Measurements from ENCODE around the gene NEK1. TPM values are rescaled to one million over a fixed set of nuclear protein-coding genes. Genes with fewer than 3 reads are reported as not detected.

Gene NEK1
- total RNA-seq, 1 experiment from 2014 or later = 18.6 TPM

DNA sequence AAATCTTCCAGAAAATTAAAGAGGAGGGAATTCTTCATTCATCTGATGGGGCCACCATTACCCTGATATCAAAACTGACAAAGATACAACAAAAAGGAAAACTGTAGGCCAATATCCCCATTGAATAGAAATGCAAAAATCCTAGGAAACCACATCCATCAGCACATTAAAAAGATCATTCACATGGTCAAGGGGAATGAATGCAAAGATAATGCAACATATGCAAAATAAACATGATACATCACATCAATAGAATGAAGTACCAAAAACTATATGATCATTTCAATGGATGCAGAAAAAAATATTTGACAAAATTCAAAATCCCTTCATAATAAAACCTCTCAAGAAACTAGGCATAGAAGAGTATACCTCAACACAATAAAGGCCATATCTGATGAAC is 232.7 kb downstream of the NEK1 start:
- POLR2A ChIA-PET (ENCODE audit: unreplicated experiment) = no interaction called here

DNA sequence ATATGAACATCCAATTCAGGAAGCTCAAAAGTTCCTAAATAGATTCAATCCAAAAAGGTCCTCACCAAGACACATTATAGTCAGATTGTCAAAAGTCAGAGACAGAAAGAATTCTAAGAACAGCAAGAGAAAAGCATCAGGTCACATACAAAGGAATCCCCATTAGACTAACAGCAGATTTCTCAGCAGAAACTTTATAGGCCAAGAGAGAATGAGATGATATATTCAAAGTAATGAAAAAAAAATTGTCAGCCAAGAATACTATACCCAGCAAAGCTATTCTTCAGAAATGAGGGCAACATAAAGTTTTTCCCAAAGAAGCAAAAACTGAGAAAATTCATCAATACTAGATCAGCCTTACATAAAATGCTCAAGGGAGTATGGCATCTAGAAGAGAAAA is 235.0 kb downstream of the NEK1 start:
- no peaks in the 10 kb centered on the region for H3K9me3 ChIP-seq (ENCODE audit: insufficient read depth, low read depth)
- H3F3A ChIP-seq (ENCODE audit: insufficient read depth, low read depth) = no peaks in the 10 kb centered on the region
- no peaks in the 10 kb centered on the region for H3K27me3 ChIP-seq (ENCODE audit: insufficient read depth, low read depth)
- H3K27ac ChIP-seq = no peak overlapping the region
- intact Hi-C loops (cut with micrococcal nuclease; ENCODE audit: unreplicated experiment) = no loop called here
- CTCF ChIA-PET = no interaction called here
- POLR2A ChIA-PET (ENCODE audit: unreplicated experiment) = no interaction called here
- TF ChIP-seq EZH2 (IDR thresholded peaks at IDR 0.05; ENCODE audit: low read depth) = no peak
- TF ChIP-seq CTCF (conservative IDR thresholded peaks at IDR 0.05) = no peak
- no peaks in the 10 kb centered on the region for H3K9me2 ChIP-seq (ENCODE audit: insufficient read depth)
- H2AFZ ChIP-seq = no peak overlapping the region
- H3K36me3 ChIP-seq (ENCODE audit: low read depth) = no peaks in the 10 kb centered on the region
- DNase-seq = no peak
- H3K4me3 ChIP-seq = no peak overlapping the region
- no peaks in the 10 kb centered on the region for H3K4me1 ChIP-seq (replicated peaks; ENCODE audit: insufficient read depth)
- no peaks in the 10 kb centered on the region for H3K79me2 ChIP-seq (ENCODE audit: low read depth)
- no peak overlapping the region for H3K4me2 ChIP-seq
- H4K20me1 ChIP-seq (ENCODE audit: insufficient read depth) = no peaks in the 10 kb centered on the region
- no TSS peak for BruUV-seq (replicated peaks)

More for the DNA sequence above, 232.7 kb downstream of the NEK1 start:
- CTCF ChIA-PET = no interaction called here
- Histone ChIP-seq H3K27ac (no peak overlapping the region), H3F3A (ENCODE audit: insufficient read depth, low read depth) (no peaks in the 10 kb centered on the region), H4K20me1 (ENCODE audit: insufficient read depth) (no peaks in the 10 kb centered on the region), H3K4me1 (replicated peaks; ENCODE audit: insufficient read depth) (no peaks in the 10 kb centered on the region), H3K79me2 (ENCODE audit: low read depth) (no peaks in the 10 kb centered on the region), H3K4me2 (no peak overlapping the region), H2AFZ (no peak overlapping the region), H3K9me2 (ENCODE audit: insufficient read depth) (no peaks in the 10 kb centered on the region), H3K36me3 (ENCODE audit: low read depth) (no peaks in the 10 kb centered on the region), H3K27me3 (ENCODE audit: insufficient read depth, low read depth) (no peaks in the 10 kb centered on the region), H3K4me3 (no peak overlapping the region), H3K9me3 (ENCODE audit: insufficient read depth, low read depth) (no peaks in the 10 kb centered on the region)
- no peak for DNase-seq
- no TSS peak for BruUV-seq (replicated peaks)
- TF ChIP-seq EZH2 (IDR thresholded peaks at IDR 0.05; ENCODE audit: low read depth) = no peak
- intact Hi-C loops (cut with micrococcal nuclease; ENCODE audit: unreplicated experiment) = no loop called here

- DNase-seq = no peak
- H2AFZ ChIP-seq = no peak overlapping the region
- BruUV-seq (replicated peaks) = no TSS peak
- CTCF ChIA-PET = no interaction called here
- no peak overlapping the region for H3K4me2 ChIP-seq
- H4K20me1 ChIP-seq (ENCODE audit: insufficient read depth) = no peaks in the 10 kb centered on the region
- H3K9me2 ChIP-seq (ENCODE audit: insufficient read depth) = no peaks in the 10 kb centered on the region
- POLR2A ChIA-PET (ENCODE audit: unreplicated experiment) = no interaction called here
- no peaks in the 10 kb centered on the region for H3K4me1 ChIP-seq (replicated peaks; ENCODE audit: insufficient read depth)
- TF ChIP-seq EZH2 (IDR thresholded peaks at IDR 0.05; ENCODE audit: low read depth) = no peak
- TF ChIP-seq CTCF (conservative IDR thresholded peaks at IDR 0.05) = no peak
- no peaks in the 10 kb centered on the region for H3F3A ChIP-seq (ENCODE audit: insufficient read depth, low read depth)
- H3K79me2 ChIP-seq (ENCODE audit: low read depth) = no peaks in the 10 kb centered on the region
- no peak overlapping the region for H3K4me3 ChIP-seq
- H3K9me3 ChIP-seq (ENCODE audit: insufficient read depth, low read depth) = no peaks in the 10 kb centered on the region
- H3K27me3 ChIP-seq (ENCODE audit: insufficient read depth, low read depth) = no peaks in the 10 kb centered on the region
- H3K27ac ChIP-seq = no peak overlapping the region
- intact Hi-C loops (cut with micrococcal nuclease; ENCODE audit: unreplicated experiment) = no loop called here
- no peaks in the 10 kb centered on the region for H3K36me3 ChIP-seq (ENCODE audit: low read depth)
Observed at GRCh38 chr4:169376421-169376820, 236.0 kb downstream of the NEK1 start.

DNA sequence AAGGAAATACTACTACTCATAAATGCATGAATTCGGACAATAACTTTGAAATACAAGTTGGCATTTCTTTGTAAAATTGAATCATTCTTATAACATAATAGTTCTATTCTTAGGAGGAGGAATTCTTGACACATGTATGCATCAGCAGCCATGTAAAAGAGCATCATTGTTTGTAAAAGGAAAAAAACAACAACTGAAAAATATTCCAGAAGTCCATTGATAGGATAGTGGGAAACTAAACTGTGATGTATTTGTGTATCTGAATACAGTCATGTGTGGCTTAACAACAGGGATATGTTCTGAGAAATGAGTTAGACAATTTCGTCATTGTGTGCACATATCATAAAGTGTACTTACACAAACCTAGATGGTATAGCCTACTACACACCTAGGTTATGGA is 239.6 kb downstream of the NEK1 start:
- Histone ChIP-seq H3K36me3 (ENCODE audit: low read depth) (no peaks in the 10 kb centered on the region), H3K27me3 (ENCODE audit: insufficient read depth, low read depth) (no peaks in the 10 kb centered on the region), H4K20me1 (ENCODE audit: insufficient read depth) (no peaks in the 10 kb centered on the region), H3K4me2 (no peak overlapping the region), H3K27ac (no peak overlapping the region), H3K79me2 (ENCODE audit: low read depth) (no peaks in the 10 kb centered on the region), H3K9me3 (ENCODE audit: insufficient read depth, low read depth) (no peaks in the 10 kb centered on the region), H2AFZ (no peak overlapping the region), H3K9me2 (ENCODE audit: insufficient read depth) (no peaks in the 10 kb centered on the region), H3K4me3 (no peak overlapping the region), H3F3A (ENCODE audit: insufficient read depth, low read depth) (no peaks in the 10 kb centered on the region), H3K4me1 (replicated peaks; ENCODE audit: insufficient read depth) (no peaks in the 10 kb centered on the region)
- no peak for DNase-seq
- ChIA-PET CTCF (no interaction called here), POLR2A (ENCODE audit: unreplicated experiment) (no interaction called here)
- intact Hi-C loops (cut with micrococcal nuclease; ENCODE audit: unreplicated experiment) = no loop called here
- TF ChIP-seq EZH2 (IDR thresholded peaks at IDR 0.05; ENCODE audit: low read depth) (no peak), CTCF (conservative IDR thresholded peaks at IDR 0.05) (no peak)
- no TSS peak for BruUV-seq (replicated peaks)

All from PC-9 (cell line).